Measurements from ENCODE around the gene VIPR2. TPM values are rescaled to one million over a fixed set of nuclear protein-coding genes. Genes with fewer than 3 reads are reported as not detected.

VIPR2 gene
- total RNA-seq, 6 donors from 2014 or later, result 0.30 to 0.74 (median 0.40) TPM; not detected in 3

GRCh38 chr7:159066816-159067575, 77.7 kb downstream of the VIPR2 start:
- ATAC-seq (ENCODE audit: low FRiP score in 2 of 2) (no peak), DNase-seq (no peak)
- H3K36me3 ChIP-seq, result no peaks in the 10 kb centered on the region
- 87 to 88% methylated on average over 18 of the region's 18 CpGs for WGBS, 2 donors
- no peak overlapping the region for H3K4me3 ChIP-seq
- no peaks in the 10 kb centered on the region for H3K27me3 ChIP-seq
- no peaks in the 10 kb centered on the region for H3K9me3 ChIP-seq
- TF ChIP-seq EP300 (IDR thresholded peaks at IDR 0.05) (no peak), POLR2A (IDR thresholded peaks at IDR 0.05) (no peak), POLR2AphosphoS5 (IDR thresholded peaks at IDR 0.05) (no peak), CTCF (IDR thresholded peaks at IDR 0.05) (no peak)
- H3K4me1 ChIP-seq, result peaks cover 0 to 4% (median 0%) of the 10 kb centered on the region in 4 donors
- H3K27ac ChIP-seq, result no peak overlapping the region

GRCh38 chr7:159065852-159066480, 78.7 kb downstream of the VIPR2 start:
- Histone ChIP-seq H3K4me1 (peaks cover 0 to 4% (median 0%) of the 10 kb centered on the region in 4 donors), H3K27ac (no peak overlapping the region), H3K9me3 (no peaks in the 10 kb centered on the region), H3K4me3 (no peak overlapping the region), H3K27me3 (peaks cover 0 to 4% (median 0%) of the 10 kb centered on the region in 4 donors), H3K36me3 (no peaks in the 10 kb centered on the region)
- 88 to 91% methylated on average over 24 to 26 of the region's 26 CpGs for WGBS, 2 donors
- no peak for ATAC-seq (ENCODE audit: low FRiP score in 2 of 2)
- TF ChIP-seq POLR2AphosphoS5 (IDR thresholded peaks at IDR 0.05), result no peak
- TF ChIP-seq CTCF (IDR thresholded peaks at IDR 0.05), result no peak
- TF ChIP-seq EP300 (IDR thresholded peaks at IDR 0.05), result no peak
- TF ChIP-seq POLR2A (IDR thresholded peaks at IDR 0.05), result no peak
- DNase-seq, result peak in 1 of 2 donors; percentile 37

- H3K27ac ChIP-seq, result no peak overlapping the region
- WGBS, 2 donors, result 72 to 81% methylated on average over 15 to 23 of the region's 23 CpGs
- no peaks in the 10 kb centered on the region for H3K4me1 ChIP-seq
- H3K9me3 ChIP-seq, result no peaks in the 10 kb centered on the region
- no peak for ATAC-seq (ENCODE audit: low FRiP score in 2 of 2)
- TF ChIP-seq POLR2A (IDR thresholded peaks at IDR 0.05) (no peak), POLR2AphosphoS5 (IDR thresholded peaks at IDR 0.05) (no peak), EP300 (IDR thresholded peaks at IDR 0.05) (no peak), CTCF (IDR thresholded peaks at IDR 0.05) (no peak)
- no peaks in the 10 kb centered on the region for H3K36me3 ChIP-seq
- no peak overlapping the region for H3K4me3 ChIP-seq
- DNase-seq, result peak in 1 of 2 donors; percentile 54
- peaks cover 0 to 4% (median 0%) of the 10 kb centered on the region in 4 donors for H3K27me3 ChIP-seq
Measured at GRCh38 chr7:159064816-159065510, 79.7 kb downstream of the VIPR2 start.

GRCh38 chr7:159064121-159064815, 80.4 kb downstream of the VIPR2 start:
- DNase-seq (peak in 1 of 2 donors; percentile 84), ATAC-seq (ENCODE audit: low FRiP score in 2 of 2) (no peak)
- Histone ChIP-seq H3K36me3 (no peaks in the 10 kb centered on the region), H3K9me3 (no peaks in the 10 kb centered on the region), H3K27me3 (peaks cover 0 to 4% (median 0%) of the 10 kb centered on the region in 4 donors), H3K4me1 (no peaks in the 10 kb centered on the region), H3K4me3 (no peak overlapping the region), H3K27ac (no peak overlapping the region)
- TF ChIP-seq POLR2AphosphoS5 (IDR thresholded peaks at IDR 0.05) (no peak), EP300 (IDR thresholded peaks at IDR 0.05) (no peak), POLR2A (IDR thresholded peaks at IDR 0.05) (no peak), CTCF (IDR thresholded peaks at IDR 0.05) (no peak)
- WGBS, 2 donors, result 96% methylated on average over 28 to 47 of the region's 48 CpGs
